HepG2 (cell line): ENCODE data around the gene DNLZ. TPM values are rescaled to one million over a fixed set of nuclear protein-coding genes. Genes with fewer than 3 reads are reported as not detected.

Experiments used
- ATF7-NPFF ChIP-seq: sonication (generic); formaldehyde crosslinking; IDR thresholded peaks from 2 replicates; pipeline ENCODE4 v1.8.1; 2023; ENCODE audit warnings: mild to moderate bottlenecking, low read depth, missing genetic modification reagents, moderate library complexity
- ELF1 ChIP-seq: sonication (generic); formaldehyde crosslinking; IDR thresholded peaks from 2 replicates; pipeline ENCODE4 v1.4.0; 2020; ENCODE audit warnings: missing genetic modification reagents
- FLYWCH1 ChIP-seq: sonication (generic); formaldehyde crosslinking; IDR thresholded peaks from 2 replicates; pipeline ENCODE4 v1.8.1; 2023; ENCODE audit warnings: mild to moderate bottlenecking, missing genetic modification reagents
- FOXA3 ChIP-seq: IDR thresholded peaks from 2 replicates; pipeline ENCODE4 v1.6.1; 2016; ENCODE audit warnings: missing genetic modification reagents, missing compliant biosample characterization
- HMG20A ChIP-seq: IDR thresholded peaks from 2 replicates; pipeline ENCODE4 v1.6.1; 2016; ENCODE audit warnings: borderline replicate concordance
- ISX ChIP-seq: sonication (generic); formaldehyde crosslinking; conservative IDR thresholded peaks from 2 replicates; pipeline ENCODE4 v1.5.0; 2020; ENCODE audit warnings: missing genetic modification reagents
- KMT2B ChIP-seq: IDR thresholded peaks from 2 replicates; pipeline ENCODE4 v1.6.1; 2016; ENCODE audit warnings: missing genetic modification reagents, missing compliant biosample characterization
- MEF2D ChIP-seq: sonication (generic); formaldehyde crosslinking; IDR thresholded peaks from 2 replicates; pipeline ENCODE4 v1.5.1; 2020; ENCODE audit warnings: mild to moderate bottlenecking, missing genetic modification reagents
- MIER3 ChIP-seq: IDR thresholded peaks from 2 replicates; pipeline ENCODE4 v1.6.1; 2016; ENCODE audit warnings: missing compliant biosample characterization, borderline replicate concordance
- NFIB ChIP-seq: sonication (generic); formaldehyde crosslinking; IDR thresholded peaks from 2 replicates; pipeline ENCODE4 v1.9.0; 2021; ENCODE audit warnings: missing genetic modification reagents, mild to moderate bottlenecking, borderline replicate concordance
- NR2C2 ChIP-seq: sonication (generic); formaldehyde crosslinking; IDR thresholded peaks from 2 replicates; pipeline ENCODE4 v1.4.0; 2020; ENCODE audit warnings: missing genetic modification reagents, mild to moderate bottlenecking, moderate library complexity, borderline replicate concordance
- POLR2A ChIP-seq, 2 experiments: IDR thresholded peaks; 2 replicates each; pipeline ENCODE4 v1.6.1; 2011; ENCODE audit warnings: low read depth in 2 of 2, low read length in 2 of 2, mild to moderate bottlenecking in 1 of 2, moderate library complexity in 1 of 2; ENCODE audit not compliant: insufficient read depth in 1 of 2
- RNF2 ChIP-seq: fragments of 450-650 bp; conservative IDR thresholded peaks from 2 replicates; pipeline ENCODE4 v1.6.1; 2016; ENCODE audit warnings: low read depth
- SATB2 ChIP-seq: sonication (generic); formaldehyde crosslinking; IDR thresholded peaks from 2 replicates; pipeline ENCODE4 v1.5.0; 2020; ENCODE audit warnings: missing genetic modification reagents
- SMYD3 ChIP-seq: sonication (generic); formaldehyde crosslinking; IDR thresholded peaks from 2 replicates; pipeline ENCODE4 v1.8.1; 2023; ENCODE audit warnings: mild to moderate bottlenecking, missing genetic modification reagents
- ZBTB38 ChIP-seq: sonication (generic); formaldehyde crosslinking; IDR thresholded peaks from 2 replicates; pipeline ENCODE4 v1.5.1; 2020; ENCODE audit warnings: mild to moderate bottlenecking, missing genetic modification reagents
- ZNF430 ChIP-seq: sonication (generic); formaldehyde crosslinking; IDR thresholded peaks from 2 replicates; pipeline ENCODE4 v1.9.0; 2021; ENCODE audit warnings: mild to moderate bottlenecking, missing genetic modification reagents
- ZNF746 ChIP-seq: sonication (generic); formaldehyde crosslinking; IDR thresholded peaks from 2 replicates; pipeline ENCODE4 v1.8.0; 2022; ENCODE audit warnings: mild to moderate bottlenecking, missing genetic modification reagents
- ZNF839 ChIP-seq: sonication (generic); formaldehyde crosslinking; IDR thresholded peaks from 2 replicates; pipeline ENCODE4 v1.4.0; 2020; ENCODE audit warnings: missing genetic modification reagents, mild to moderate bottlenecking, borderline replicate concordance
- ZNF883 ChIP-seq: sonication (generic); formaldehyde crosslinking; IDR thresholded peaks from 2 replicates; pipeline ENCODE4 v1.5.1; 2020; ENCODE audit warnings: mild to moderate bottlenecking, missing genetic modification reagents; ENCODE audit errors: not compliant biosample characterization
- polyA plus RNA-seq, 8 experiments: library from polyadenylated mRNA; depleted of rRNA in 3 of 8; stranded (reverse) in 7 of 8; unstranded in 1 of 8; fragments of >200 nt; fragmentation: Illumina TruSeq in 4 of 8; extraction: Trizol in 4 of 8; gene quantifications; 2 replicates each; pipeline versions ENCODE4 v1.2.1 to v1.2.3, GENCODE V29; 2011 to 2016; ENCODE audit warnings: low read depth in 4 of 8, missing spikeins in 1 of 8, mixed read lengths in 1 of 8; ENCODE audit not compliant: insufficient read depth in 1 of 8
- total RNA-seq, 5 experiments: library from RNA; depleted of rRNA; stranded (reverse); fragments of >200 nt; fragmentation: Illumina TruSeq; extraction: Trizol; gene quantifications; 2 replicates each; pipeline ENCODE4 v1.2.3, GENCODE V29; 2016; ENCODE audit warnings: low read depth in 1 of 5
- TF ChIP-seq, protein P1 (sequence below): sonication (generic); formaldehyde crosslinking; IDR thresholded peaks from 2 replicates; pipeline ENCODE4 v1.8.1; 2023; ENCODE audit warnings: mild to moderate bottlenecking, moderate library complexity, missing genetic modification reagents
- TF ChIP-seq, protein P2 (sequence below): sonication (generic); formaldehyde crosslinking; conservative IDR thresholded peaks from 2 replicates; pipeline ENCODE4 v1.4.0; 2020; ENCODE audit warnings: missing genetic modification reagents
- TF ChIP-seq, protein P3 (sequence below): sonication (generic); formaldehyde crosslinking; IDR thresholded peaks from 2 replicates; pipeline ENCODE4 v1.8.1; 2022; ENCODE audit warnings: low read depth, mild to moderate bottlenecking, missing genetic modification reagents
- TF ChIP-seq, protein P4 (sequence below): sonication (generic); formaldehyde crosslinking; IDR thresholded peaks from 2 replicates; pipeline ENCODE4 v1.4.0; 2020; ENCODE audit warnings: missing genetic modification reagents

The DNLZ gene
- total and polyA plus RNA-seq, 2 of the 13 experiments (the other 11 are each of a cell fraction or from before 2014, with no cell fraction given): 3.4 to 8.0 TPM

DNA sequence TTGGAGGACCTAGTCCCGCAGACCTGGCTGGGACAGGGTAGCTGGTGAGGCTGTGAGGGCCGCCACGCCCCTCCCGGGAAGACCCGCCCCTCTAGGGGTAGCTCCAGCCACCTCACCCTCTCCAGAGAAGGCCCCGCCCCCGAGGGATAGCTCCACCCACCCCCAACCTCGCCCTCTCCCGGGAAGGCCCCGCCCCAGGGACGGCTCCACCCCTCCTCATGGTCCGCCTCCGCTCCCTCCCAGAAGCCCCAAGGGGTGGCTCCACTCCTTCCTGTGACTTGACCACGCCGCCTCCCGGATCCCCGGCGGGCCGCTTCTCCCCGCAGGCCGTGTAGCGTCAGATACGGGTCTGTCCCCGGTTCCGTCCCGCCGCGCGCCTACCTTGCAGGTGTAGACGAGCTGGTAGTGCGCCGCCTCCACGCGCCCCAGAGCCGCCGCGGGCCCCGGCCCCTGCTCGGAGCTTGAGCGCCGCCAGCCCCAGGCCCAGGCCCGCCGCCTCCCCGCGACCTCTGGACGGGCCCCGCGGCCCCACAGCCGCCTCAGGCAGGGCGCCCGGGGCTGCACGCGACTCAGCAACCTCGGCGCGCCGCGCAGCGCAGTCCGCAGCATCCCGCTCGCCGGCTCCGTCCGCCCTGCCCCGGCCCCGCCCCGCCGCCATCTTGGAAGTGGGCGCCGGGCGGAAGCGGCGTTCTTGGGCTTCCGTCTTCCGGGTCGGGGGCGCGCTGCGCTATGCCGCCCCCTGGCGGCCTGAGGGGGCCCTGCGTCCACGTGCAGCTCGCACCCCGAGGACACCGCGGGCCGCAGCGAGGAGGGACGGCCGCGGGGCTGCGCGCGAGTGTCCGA lies at the start of gene DNLZ (continued):
- TF ChIP-seq ZNF746: no peak
- TF ChIP-seq NR2C2: peak; percentile 96
- no peak for TF ChIP-seq HMG20A
- TF ChIP-seq, protein P1, sequence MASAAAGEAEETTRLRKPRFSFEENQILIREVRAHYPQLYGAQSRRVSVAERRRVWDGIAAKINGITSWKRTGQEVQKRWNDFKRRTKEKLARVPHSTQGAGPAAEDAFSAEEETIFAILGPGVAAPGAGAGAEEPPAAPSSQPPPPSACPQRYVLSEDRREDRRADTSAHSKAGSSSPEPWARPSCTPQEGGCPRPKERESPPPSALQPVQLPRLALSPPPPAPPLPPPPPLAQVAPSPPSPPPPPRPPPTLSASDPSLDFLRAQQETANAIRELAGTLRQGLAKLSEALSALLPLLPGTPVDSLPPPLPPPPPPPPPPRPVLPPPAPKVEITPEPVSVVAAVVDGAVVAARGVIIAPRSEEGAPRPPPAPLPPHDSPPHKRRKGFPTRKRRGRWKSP (CRISPR knock-in tag): peak; percentile 82; the same call in 1 of the 2 replicates
- TF ChIP-seq ISX (CRISPR knock-in tag): no peak; the same call in 1 of the 2 replicates
- TF ChIP-seq ZNF839: no peak
- peak; percentile 94 for TF ChIP-seq ZNF430
- TF ChIP-seq ELF1 (CRISPR knock-in tag): peak; percentile 94
- peak; percentile 96 for TF ChIP-seq ATF7-NPFF (CRISPR knock-in tag)
- TF ChIP-seq KMT2B (CRISPR knock-in tag): 0 out of 2 replicates have a peak, but pooled peaks have one; percentile 22
- TF ChIP-seq, protein P2, sequence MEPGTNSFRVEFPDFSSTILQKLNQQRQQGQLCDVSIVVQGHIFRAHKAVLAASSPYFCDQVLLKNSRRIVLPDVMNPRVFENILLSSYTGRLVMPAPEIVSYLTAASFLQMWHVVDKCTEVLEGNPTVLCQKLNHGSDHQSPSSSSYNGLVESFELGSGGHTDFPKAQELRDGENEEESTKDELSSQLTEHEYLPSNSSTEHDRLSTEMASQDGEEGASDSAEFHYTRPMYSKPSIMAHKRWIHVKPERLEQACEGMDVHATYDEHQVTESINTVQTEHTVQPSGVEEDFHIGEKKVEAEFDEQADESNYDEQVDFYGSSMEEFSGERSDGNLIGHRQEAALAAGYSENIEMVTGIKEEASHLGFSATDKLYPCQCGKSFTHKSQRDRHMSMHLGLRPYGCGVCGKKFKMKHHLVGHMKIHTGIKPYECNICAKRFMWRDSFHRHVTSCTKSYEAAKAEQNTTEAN (CRISPR knock-in tag): peak; percentile 85
- TF ChIP-seq RNF2: peak; percentile 97
- 0 out of 2 replicates have a peak, but pooled peaks have one; percentile 55 for TF ChIP-seq SMYD3 (CRISPR knock-in tag)
- TF ChIP-seq ZBTB38: peak; percentile 18; the same call in 1 of the 2 replicates
- TF ChIP-seq, protein P3, sequence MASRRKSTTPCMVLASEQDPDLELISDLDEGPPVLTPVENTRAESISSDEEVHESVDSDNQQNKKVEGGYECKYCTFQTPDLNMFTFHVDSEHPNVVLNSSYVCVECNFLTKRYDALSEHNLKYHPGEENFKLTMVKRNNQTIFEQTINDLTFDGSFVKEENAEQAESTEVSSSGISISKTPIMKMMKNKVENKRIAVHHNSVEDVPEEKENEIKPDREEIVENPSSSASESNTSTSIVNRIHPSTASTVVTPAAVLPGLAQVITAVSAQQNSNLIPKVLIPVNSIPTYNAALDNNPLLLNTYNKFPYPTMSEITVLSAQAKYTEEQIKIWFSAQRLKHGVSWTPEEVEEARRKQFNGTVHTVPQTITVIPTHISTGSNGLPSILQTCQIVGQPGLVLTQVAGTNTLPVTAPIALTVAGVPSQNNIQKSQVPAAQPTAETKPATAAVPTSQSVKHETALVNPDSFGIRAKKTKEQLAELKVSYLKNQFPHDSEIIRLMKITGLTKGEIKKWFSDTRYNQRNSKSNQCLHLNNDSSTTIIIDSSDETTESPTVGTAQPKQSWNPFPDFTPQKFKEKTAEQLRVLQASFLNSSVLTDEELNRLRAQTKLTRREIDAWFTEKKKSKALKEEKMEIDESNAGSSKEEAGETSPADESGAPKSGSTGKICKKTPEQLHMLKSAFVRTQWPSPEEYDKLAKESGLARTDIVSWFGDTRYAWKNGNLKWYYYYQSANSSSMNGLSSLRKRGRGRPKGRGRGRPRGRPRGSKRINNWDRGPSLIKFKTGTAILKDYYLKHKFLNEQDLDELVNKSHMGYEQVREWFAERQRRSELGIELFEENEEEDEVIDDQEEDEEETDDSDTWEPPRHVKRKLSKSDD: peak; percentile 84
- TF ChIP-seq FLYWCH1: no peak
- TF ChIP-seq FOXA3 (CRISPR knock-in tag): peak; percentile 48
- TF ChIP-seq POLR2A (IDR thresholded peaks at IDR 0.05; ENCODE audit: insufficient read depth in 1 of 2, low read depth in 2 of 2, low read length in 2 of 2): peak in 1 of 2 experiments; percentile 72; a peak in 2 of 4 replicates
- TF ChIP-seq SATB2: peak; percentile 61; the same call in 1 of the 2 replicates
- TF ChIP-seq MEF2D: no peak
- TF ChIP-seq NFIB (CRISPR knock-in tag): no peak
- TF ChIP-seq, protein P4, sequence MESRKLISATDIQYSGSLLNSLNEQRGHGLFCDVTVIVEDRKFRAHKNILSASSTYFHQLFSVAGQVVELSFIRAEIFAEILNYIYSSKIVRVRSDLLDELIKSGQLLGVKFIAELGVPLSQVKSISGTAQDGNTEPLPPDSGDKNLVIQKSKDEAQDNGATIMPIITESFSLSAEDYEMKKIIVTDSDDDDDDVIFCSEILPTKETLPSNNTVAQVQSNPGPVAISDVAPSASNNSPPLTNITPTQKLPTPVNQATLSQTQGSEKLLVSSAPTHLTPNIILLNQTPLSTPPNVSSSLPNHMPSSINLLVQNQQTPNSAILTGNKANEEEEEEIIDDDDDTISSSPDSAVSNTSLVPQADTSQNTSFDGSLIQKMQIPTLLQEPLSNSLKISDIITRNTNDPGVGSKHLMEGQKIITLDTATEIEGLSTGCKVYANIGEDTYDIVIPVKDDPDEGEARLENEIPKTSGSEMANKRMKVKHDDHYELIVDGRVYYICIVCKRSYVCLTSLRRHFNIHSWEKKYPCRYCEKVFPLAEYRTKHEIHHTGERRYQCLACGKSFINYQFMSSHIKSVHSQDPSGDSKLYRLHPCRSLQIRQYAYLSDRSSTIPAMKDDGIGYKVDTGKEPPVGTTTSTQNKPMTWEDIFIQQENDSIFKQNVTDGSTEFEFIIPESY (CRISPR knock-in tag): peak; percentile 89
- TF ChIP-seq MIER3 (CRISPR knock-in tag): peak; percentile 68; the same call in 1 of the 2 replicates
- peak; percentile 71 for TF ChIP-seq ZNF883 (CRISPR knock-in tag)
